HG03442 (cell line): ENCODE results near the gene FAM107A.

Source experiments
- ATAC-seq: cut with Tn5 transposase; IDR thresholded peaks from one replicate; pipeline ENCODE4 v1.9.1; 2021; ENCODE audit warnings: mild to moderate bottlenecking, moderate library complexity; ENCODE audit not compliant: unreplicated experiment

FAM107A gene

GRCh38 chr3:58577269-58577821 is at the start of gene FAM107A:
Gene FAM107A, minus strand, starts transcription at chr3:58577391. Its CDS starts 7,531 bp downstream, at chr3:58569860.
- ATAC-seq, result no peak

- no peak for ATAC-seq
Observed at GRCh38 chr3:58625196-58625824, 48.1 kb upstream of the FAM107A start.

- ATAC-seq, result no peak
Observed at GRCh38 chr3:58624550-58624949, 47.4 kb upstream of the FAM107A start.

- no peak for ATAC-seq
Observed at GRCh38 chr3:58623961-58624360, 46.8 kb upstream of the FAM107A start.

GRCh38 chr3:58623478-58623877 is 46.3 kb upstream of the FAM107A start:
- ATAC-seq, result no peak

GRCh38 chr3:58622892-58623291 is 45.7 kb upstream of the FAM107A start:
- no peak for ATAC-seq

GRCh38 chr3:58622436-58622835 is 45.2 kb upstream of the FAM107A start:
- ATAC-seq, result no peak

GRCh38 chr3:58621086-58621830 is 44.1 kb upstream of the FAM107A start:
- no peak for ATAC-seq

- ATAC-seq, result no peak
Observed at GRCh38 chr3:58620421-58620820, 43.2 kb upstream of the FAM107A start.

GRCh38 chr3:58617338-58617761 is 40.2 kb upstream of the FAM107A start:
- no peak for ATAC-seq

GRCh38 chr3:58613236-58614132 is 36.3 kb upstream of the FAM107A start:
- no peak for ATAC-seq

GRCh38 chr3:58612830-58613229 is 35.6 kb upstream of the FAM107A start:
- ATAC-seq, result no peak

GRCh38 chr3:58609990-58610389 is 32.8 kb upstream of the FAM107A start:
- ATAC-seq, result peak; percentile 51

- no peak for ATAC-seq
Observed at GRCh38 chr3:58608648-58609047, 31.5 kb upstream of the FAM107A start.

- ATAC-seq, result no peak
Observed at GRCh38 chr3:58607816-58608215, 30.6 kb upstream of the FAM107A start.

- ATAC-seq, result no peak
Observed at GRCh38 chr3:58606693-58607092, 29.5 kb upstream of the FAM107A start.

- no peak for ATAC-seq
Observed at GRCh38 chr3:58604031-58604430, 26.8 kb upstream of the FAM107A start.

- no peak for ATAC-seq
Observed at GRCh38 chr3:58603606-58604005, 26.4 kb upstream of the FAM107A start.

- ATAC-seq, result no peak
Observed at GRCh38 chr3:58597770-58598310, 20.6 kb upstream of the FAM107A start.

- ATAC-seq, result no peak
Observed at GRCh38 chr3:58596834-58597518, 19.8 kb upstream of the FAM107A start.
